MCF 10A (cell line): Measurements from ENCODE around the gene ECEL1. TPM values are rescaled to one million over a fixed set of nuclear protein-coding genes. Genes with fewer than 3 reads are reported as not detected.

Experiments
- BruUV-seq: library from RNA; stranded (reverse); fragments of 400-500 nt; replicated peaks from 2 replicates; lab custom pipeline; 2021; lab: Mats Ljungman, UMichigan
- CTCF ChIA-PET: fragments of 300-600 bp; sonication (Branson Sonifier 250); formaldehyde crosslinking; extraction: SDS; loops from one replicate; lab custom pipeline; 2021; ENCODE audit warnings: antibody characterized with exemption, inconsistent platforms; lab: Yijun Ruan, JAX
- POLR2A ChIA-PET: fragments of 300-600, 350-650 bp; sonication (Branson Sonifier 250); formaldehyde crosslinking; extraction: SDS; loops from one replicate; lab custom pipeline; 2020; ENCODE audit warnings: antibody characterized with exemption, inconsistent platforms; lab: Yijun Ruan, JAX
- DNase-seq: peaks from one replicate; pipeline ENCODE4 v3.0.0-alpha.2; 2018; ENCODE audit not compliant: unreplicated experiment
- H3K27ac Mint-ChIP-seq: one replicate; pipeline ENCODE4 v1.8.0; 2022; ENCODE audit warnings: mild to moderate bottlenecking, low read depth, mixed read lengths; ENCODE audit not compliant: unreplicated experiment
- H3K27me3 Mint-ChIP-seq: one replicate; pipeline ENCODE4 v1.8.0; 2022; ENCODE audit warnings: mixed read lengths; ENCODE audit not compliant: insufficient read depth, unreplicated experiment
- H3K36me3 Mint-ChIP-seq: one replicate; pipeline ENCODE4 v1.8.0; 2022; ENCODE audit warnings: mild to moderate bottlenecking, moderate library complexity, mixed read lengths; ENCODE audit not compliant: insufficient read depth, unreplicated experiment
- H3K4me1 Mint-ChIP-seq: one replicate; pipeline ENCODE4 v1.8.0; 2022; ENCODE audit warnings: mixed read lengths; ENCODE audit not compliant: insufficient read depth, unreplicated experiment
- H3K4me3 Mint-ChIP-seq: one replicate; pipeline ENCODE4 v1.8.0; 2022; ENCODE audit warnings: mild to moderate bottlenecking, moderate library complexity, mixed read lengths; ENCODE audit not compliant: unreplicated experiment
- H3K9me3 Mint-ChIP-seq: one replicate; pipeline ENCODE4 v1.8.0; 2022; ENCODE audit warnings: mixed read lengths; ENCODE audit not compliant: unreplicated experiment
- CTCF ChIP-seq: fragments of 200-600 bp; IDR thresholded peaks from one replicate; pipeline ENCODE4 v1.8.0; 2022; ENCODE audit warnings: antibody characterized with exemption, mild to moderate bottlenecking; ENCODE audit not compliant: unreplicated experiment
- intact Hi-C: fragments of 100-400 bp; cut with micrococcal nuclease; formaldehyde crosslinking; loops from 2 replicates; pipeline ENCODE4 v1.14.1; 2022
- total RNA-seq: library from RNA; stranded (reverse); gene quantifications from 2 replicates; pipeline ENCODE4 v1.2.3, GENCODE V29; 2022

The ECEL1 gene
- total RNA-seq, 1 experiment from 2014 or later: not detected

GRCh38 chr2:232459419-232460035 is 28.1 kb downstream of the ECEL1 start:
- no peak for DNase-seq
- Mint-ChIP-seq H3K4me1 (peaks cover 29% of the 10 kb centered on the region), H3K9me3 (no peaks in the 10 kb centered on the region), H3K27me3 (peaks cover 3% of the 10 kb centered on the region), H3K27ac (no peak overlapping the region), H3K36me3 (no peaks in the 10 kb centered on the region), H3K4me3 (no peak overlapping the region)
- CTCF ChIA-PET: interaction anchor here (0.9 kb wide), 1 partner anchor 13 kb away, joined by 5 read pairs; no protein-coding TSS in a partner anchor
- intact Hi-C loops: no loop called here
- TF ChIP-seq CTCF: no peak
- BruUV-seq: no TSS peak
- POLR2A ChIA-PET: no interaction called here

- ChIA-PET POLR2A (no interaction called here), CTCF (interaction anchor here (0.9 to 1.1 kb wide), 2 partner anchors 12 kb away, joined by 3 to 5 read pairs; no protein-coding TSS in a partner anchor)
- Mint-ChIP-seq H3K36me3 (no peaks in the 10 kb centered on the region), H3K27me3 (peaks cover 10% of the 10 kb centered on the region), H3K4me1 (peaks cover 29% of the 10 kb centered on the region), H3K4me3 (no peak overlapping the region), H3K27ac (no peak overlapping the region), H3K9me3 (no peaks in the 10 kb centered on the region)
- intact Hi-C loops: no loop called here
- no TSS peak for BruUV-seq
- TF ChIP-seq CTCF: no peak
- DNase-seq: no peak
Measured at GRCh38 chr2:232458661-232459418, 28.8 kb downstream of the ECEL1 start.

GRCh38 chr2:232458051-232458660 is 29.5 kb downstream of the ECEL1 start:
- no peak for DNase-seq
- H3K36me3 Mint-ChIP-seq: no peaks in the 10 kb centered on the region
- no peak for TF ChIP-seq CTCF
- peaks cover 28% of the 10 kb centered on the region for H3K4me1 Mint-ChIP-seq
- BruUV-seq: no TSS peak
- CTCF ChIA-PET: interaction anchor here (1.1 kb wide), 1 partner anchor 11 kb away, joined by 3 read pairs; no protein-coding TSS in a partner anchor
- no peaks in the 10 kb centered on the region for H3K9me3 Mint-ChIP-seq
- H3K27ac Mint-ChIP-seq: no peak overlapping the region
- intact Hi-C loops: no loop called here
- POLR2A ChIA-PET: no interaction called here
- H3K27me3 Mint-ChIP-seq: peaks cover 17% of the 10 kb centered on the region
- H3K4me3 Mint-ChIP-seq: no peak overlapping the region
